ENCODE measurements around the gene MALRD1. TPM values are rescaled to one million over a fixed set of nuclear protein-coding genes. Genes with fewer than 3 reads are reported as not detected.

Gene MALRD1
- total RNA-seq, 2 donors from 2014 or later, result 0.27 to 0.40 TPM

DNA sequence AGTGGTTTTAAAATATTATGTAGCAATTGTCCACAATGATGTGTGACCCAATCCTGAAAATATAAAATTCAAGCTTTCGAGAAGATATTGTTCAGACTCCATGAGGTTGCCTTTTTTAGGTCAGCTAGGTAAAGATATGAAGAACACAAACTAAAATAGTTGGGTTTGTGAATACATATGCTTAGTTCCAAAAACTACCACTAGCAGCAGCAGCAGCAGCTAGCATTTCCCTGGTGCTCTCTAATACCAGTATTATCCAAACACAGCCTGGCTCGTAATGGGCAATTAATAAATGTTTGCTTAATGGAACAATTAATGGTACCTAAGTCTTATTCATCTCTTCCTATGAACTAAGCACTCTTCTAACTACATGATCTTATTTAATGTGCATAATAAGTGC, 362.5 kb downstream of the MALRD1 start:
- Histone ChIP-seq H3K4me3 (no peak overlapping the region), H3K36me3 (no peaks in the 10 kb centered on the region), H3K9me3 (no peaks in the 10 kb centered on the region), H3K4me1 (no peaks in the 10 kb centered on the region), H3K9ac (ENCODE audit: low read depth in 2 of 2, low read length in 2 of 2) (no peak overlapping the region), H3K27me3 (no peaks in the 10 kb centered on the region), H3K27ac (no peak overlapping the region)
- DNase-seq, result no peak
- intact Hi-C loops (cut with DNase I), result loop anchor here (5.0 kb wide), 2 partner anchors 376 to 1356 kb away; no protein-coding TSS in a partner anchor
- TF ChIP-seq, protein P1, sequence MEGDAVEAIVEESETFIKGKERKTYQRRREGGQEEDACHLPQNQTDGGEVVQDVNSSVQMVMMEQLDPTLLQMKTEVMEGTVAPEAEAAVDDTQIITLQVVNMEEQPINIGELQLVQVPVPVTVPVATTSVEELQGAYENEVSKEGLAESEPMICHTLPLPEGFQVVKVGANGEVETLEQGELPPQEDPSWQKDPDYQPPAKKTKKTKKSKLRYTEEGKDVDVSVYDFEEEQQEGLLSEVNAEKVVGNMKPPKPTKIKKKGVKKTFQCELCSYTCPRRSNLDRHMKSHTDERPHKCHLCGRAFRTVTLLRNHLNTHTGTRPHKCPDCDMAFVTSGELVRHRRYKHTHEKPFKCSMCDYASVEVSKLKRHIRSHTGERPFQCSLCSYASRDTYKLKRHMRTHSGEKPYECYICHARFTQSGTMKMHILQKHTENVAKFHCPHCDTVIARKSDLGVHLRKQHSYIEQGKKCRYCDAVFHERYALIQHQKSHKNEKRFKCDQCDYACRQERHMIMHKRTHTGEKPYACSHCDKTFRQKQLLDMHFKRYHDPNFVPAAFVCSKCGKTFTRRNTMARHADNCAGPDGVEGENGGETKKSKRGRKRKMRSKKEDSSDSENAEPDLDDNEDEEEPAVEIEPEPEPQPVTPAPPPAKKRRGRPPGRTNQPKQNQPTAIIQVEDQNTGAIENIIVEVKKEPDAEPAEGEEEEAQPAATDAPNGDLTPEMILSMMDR (IDR thresholded peaks at IDR 0.05), result no peak

DNA sequence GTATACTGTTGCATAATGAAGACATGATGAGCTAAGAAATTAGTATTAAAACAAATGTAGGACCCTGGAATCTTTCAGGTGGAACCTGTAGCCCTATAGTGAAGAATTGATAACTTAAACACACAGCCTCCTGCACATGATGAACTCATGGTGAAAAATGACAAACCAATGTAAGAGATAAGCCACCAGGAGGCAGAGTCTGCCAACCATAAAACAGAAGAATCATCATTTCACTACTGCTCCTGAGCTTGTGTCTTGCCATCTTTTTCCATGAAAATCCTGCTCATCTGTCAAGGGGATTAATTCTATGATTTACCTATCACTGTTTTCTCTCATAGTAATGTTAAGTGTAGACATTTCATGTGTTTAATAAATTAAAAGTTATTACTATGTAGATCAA, 363.9 kb downstream of the MALRD1 start:
- Histone ChIP-seq H3K27me3 (no peaks in the 10 kb centered on the region), H3K27ac (no peak overlapping the region), H3K4me1 (no peaks in the 10 kb centered on the region), H3K36me3 (no peaks in the 10 kb centered on the region), H3K4me3 (no peak overlapping the region), H3K9me3 (no peaks in the 10 kb centered on the region), H3K9ac (ENCODE audit: low read depth in 2 of 2, low read length in 2 of 2) (no peak overlapping the region)
- TF ChIP-seq, protein P1 (IDR thresholded peaks at IDR 0.05), result peak; percentile 44
- intact Hi-C loops (cut with DNase I), result loop anchor here (5.0 kb wide), 2 partner anchors 375 to 1355 kb away; no protein-coding TSS in a partner anchor
- no peak for DNase-seq

DNA sequence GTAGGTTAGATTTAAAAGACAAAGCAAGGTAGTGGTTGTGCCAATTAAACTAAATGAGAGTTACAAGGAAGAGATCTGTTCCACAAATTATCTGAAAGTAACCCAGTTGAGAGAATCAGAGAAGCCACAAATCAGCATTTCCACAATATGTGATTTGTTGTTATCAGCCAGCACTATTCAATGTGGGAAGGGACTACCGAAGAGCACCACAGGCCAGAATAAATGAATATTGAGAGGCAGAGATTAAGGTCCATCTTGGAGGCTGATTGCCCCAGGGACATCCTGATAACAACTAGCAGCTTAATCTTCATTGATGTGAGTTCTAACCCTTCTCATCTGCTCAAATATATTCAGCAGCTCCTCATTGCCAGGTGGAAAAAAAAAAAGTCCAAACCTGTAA, 367.6 kb downstream of the MALRD1 start:
- Histone ChIP-seq H3K9me3 (no peaks in the 10 kb centered on the region), H3K4me3 (no peak overlapping the region), H3K36me3 (no peaks in the 10 kb centered on the region), H3K9ac (ENCODE audit: low read depth in 2 of 2, low read length in 2 of 2) (no peak overlapping the region), H3K4me1 (no peaks in the 10 kb centered on the region), H3K27ac (no peak overlapping the region), H3K27me3 (no peaks in the 10 kb centered on the region)
- TF ChIP-seq, protein P1 (IDR thresholded peaks at IDR 0.05), result no peak
- no peak for DNase-seq
- intact Hi-C loops (cut with DNase I), result no loop called here

DNA sequence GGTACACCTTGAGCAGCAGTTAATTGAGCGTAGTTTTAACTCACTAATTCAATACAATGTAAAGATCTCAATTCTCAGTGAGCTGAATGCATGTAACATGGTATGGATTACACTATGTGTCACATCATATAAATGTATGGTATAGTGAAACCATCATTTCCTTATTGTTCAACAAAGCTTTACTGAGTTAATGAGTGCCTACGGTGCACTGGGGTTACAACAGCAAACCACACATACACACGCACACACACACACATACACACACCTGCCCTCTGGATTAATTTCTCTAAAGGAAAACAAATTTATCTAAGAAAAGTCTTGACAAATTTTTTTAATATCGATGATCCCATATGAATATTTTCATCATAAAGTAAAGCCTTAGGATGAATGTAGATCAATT, 369.1 kb downstream of the MALRD1 start:
- H3K27ac ChIP-seq, result no peak overlapping the region
- no peaks in the 10 kb centered on the region for H3K27me3 ChIP-seq
- no peak for DNase-seq
- TF ChIP-seq, protein P1 (IDR thresholded peaks at IDR 0.05), result no peak
- no peak overlapping the region for H3K4me3 ChIP-seq
- no peaks in the 10 kb centered on the region for H3K9me3 ChIP-seq
- H3K9ac ChIP-seq (ENCODE audit: low read depth in 2 of 2, low read length in 2 of 2), result no peak overlapping the region
- no peaks in the 10 kb centered on the region for H3K4me1 ChIP-seq
- intact Hi-C loops (cut with DNase I), result no loop called here
- no peaks in the 10 kb centered on the region for H3K36me3 ChIP-seq

DNA sequence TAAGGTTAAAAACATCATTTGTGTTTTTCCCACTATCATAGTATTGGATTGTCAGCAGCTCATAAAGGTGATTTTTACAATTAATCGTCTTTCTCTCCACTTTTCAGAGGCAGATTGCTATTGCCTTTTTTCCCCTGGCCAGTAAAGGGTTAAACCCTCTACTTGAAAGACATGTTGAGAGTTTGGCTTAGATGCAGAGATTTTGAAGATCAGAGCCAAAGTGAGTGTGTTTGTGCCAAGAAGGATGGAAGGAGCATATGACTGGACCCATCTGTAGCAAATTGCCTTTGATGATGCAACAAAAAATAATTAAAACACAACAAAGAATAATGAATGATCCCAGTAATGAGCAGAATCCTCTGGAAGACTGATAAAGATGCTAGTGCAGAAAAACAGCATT, 373.1 kb downstream of the MALRD1 start:
- Histone ChIP-seq H3K4me3 (no peak overlapping the region), H3K27ac (no peak overlapping the region), H3K9ac (ENCODE audit: low read depth in 2 of 2, low read length in 2 of 2) (no peak overlapping the region), H3K9me3 (no peaks in the 10 kb centered on the region), H3K4me1 (no peaks in the 10 kb centered on the region), H3K27me3 (no peaks in the 10 kb centered on the region), H3K36me3 (no peaks in the 10 kb centered on the region)
- TF ChIP-seq, protein P1 (IDR thresholded peaks at IDR 0.05), result no peak
- no peak for DNase-seq
- intact Hi-C loops (cut with DNase I), result no loop called here

All from colonic mucosa (tissue), 4 donors.